Measurements from ENCODE around the gene SNX20.
A peak's percentile ranks its signal among the peaks of the same experiment; 100 is the strongest.

Gene SNX20

GRCh38 chr16:50694206-50694605 lies 13.1 kb upstream of the SNX20 start:
- TF ChIP-seq MYC (IDR thresholded peaks at IDR 0.05; ENCODE audit: low read depth, low read length) (no peak), POLR2A (IDR thresholded peaks at IDR 0.05; ENCODE audit: extremely low read depth, insufficient read length) (no peak), MAX (IDR thresholded peaks at IDR 0.05; ENCODE audit: low read depth, low read length) (no peak), CTCF (IDR thresholded peaks at IDR 0.05; ENCODE audit: low read depth, low read length) (no peak)
- no peak overlapping the region for H3K4me3 ChIP-seq (ENCODE audit: low read depth, low read length)
- DNase-seq (ENCODE audit: low read depth): no peak

- peak; percentile 48 for DNase-seq (ENCODE audit: low read depth)
- H3K4me3 ChIP-seq (ENCODE audit: low read depth, low read length): peak within 1 kb of the TSS; percentile 37
- no peak for TF ChIP-seq MAX (IDR thresholded peaks at IDR 0.05; ENCODE audit: low read depth, low read length)
- no peak for TF ChIP-seq MYC (IDR thresholded peaks at IDR 0.05; ENCODE audit: low read depth, low read length)
- no peak for TF ChIP-seq CTCF (IDR thresholded peaks at IDR 0.05; ENCODE audit: low read depth, low read length)
- TF ChIP-seq POLR2A (IDR thresholded peaks at IDR 0.05; ENCODE audit: extremely low read depth, insufficient read length): no peak
Measured at GRCh38 chr16:50692999-50693781, 12.1 kb upstream of the SNX20 start, which contains the start of gene NOD2. NOD2 (plus strand) TSS chr16:50693606; CDS start chr16:50699496, 5,890 bp downstream.

- TF ChIP-seq MYC (IDR thresholded peaks at IDR 0.05; ENCODE audit: low read depth, low read length): no peak
- TF ChIP-seq POLR2A (IDR thresholded peaks at IDR 0.05; ENCODE audit: extremely low read depth, insufficient read length): no peak
- TF ChIP-seq MAX (IDR thresholded peaks at IDR 0.05; ENCODE audit: low read depth, low read length): no peak
- TF ChIP-seq CTCF (IDR thresholded peaks at IDR 0.05; ENCODE audit: low read depth, low read length): no peak
- DNase-seq (ENCODE audit: low read depth): no peak
- no peak overlapping the region for H3K4me3 ChIP-seq (ENCODE audit: low read depth, low read length)
Measured at GRCh38 chr16:50692644-50692998, 11.5 kb upstream of the SNX20 start.

GRCh38 chr16:50690177-50690576 lies 9.1 kb upstream of the SNX20 start:
- H3K4me3 ChIP-seq (ENCODE audit: low read depth, low read length): no peak overlapping the region
- DNase-seq (ENCODE audit: low read depth): no peak
- no peak for TF ChIP-seq MYC (IDR thresholded peaks at IDR 0.05; ENCODE audit: low read depth, low read length)

GRCh38 chr16:50688867-50689266 lies 7.8 kb upstream of the SNX20 start:
- no peak for DNase-seq (ENCODE audit: low read depth)
- H3K4me3 ChIP-seq (ENCODE audit: low read depth, low read length): no peak overlapping the region

More at GRCh38 chr16:50688867-50689266, 7.8 kb upstream of the SNX20 start:
- TF ChIP-seq CTCF (IDR thresholded peaks at IDR 0.05; ENCODE audit: low read depth, low read length) (no peak), MAX (IDR thresholded peaks at IDR 0.05; ENCODE audit: low read depth, low read length) (no peak)

Data from NB4 (cell line).